GM10847 (cell line): ENCODE measurements around the gene MAST4.

Experiments used
- POLR2A ChIP-seq: IDR thresholded peaks from 2 replicates; pipeline ENCODE4 v1.6.1; 2011; ENCODE audit not compliant: insufficient read length; ENCODE audit errors: extremely low read depth

The MAST4 gene

DNA sequence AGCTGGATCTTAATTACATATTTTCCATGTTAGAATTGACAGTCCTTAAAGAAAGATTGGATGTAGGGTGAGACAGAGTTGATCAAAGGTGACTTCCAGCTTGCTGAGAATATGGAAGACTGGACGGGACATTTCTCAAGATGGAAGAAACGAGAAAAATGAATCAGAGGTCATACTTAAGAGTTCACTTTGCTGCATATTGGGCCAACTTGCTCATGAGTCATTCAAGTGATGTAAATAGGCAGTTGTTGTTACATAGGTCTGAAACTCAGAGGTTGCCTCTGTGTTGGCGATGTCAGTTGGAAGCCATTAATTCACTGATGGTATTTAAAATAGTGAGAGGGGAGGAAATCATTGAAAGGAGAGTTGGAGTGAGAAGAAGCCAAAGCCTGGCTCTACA, 467.6 kb downstream of the MAST4 start:
- no peak for TF ChIP-seq POLR2A

- TF ChIP-seq POLR2A, result no peak
Measured at GRCh38 chr5:67065237-67065636, 469.0 kb downstream of the MAST4 start.

DNA sequence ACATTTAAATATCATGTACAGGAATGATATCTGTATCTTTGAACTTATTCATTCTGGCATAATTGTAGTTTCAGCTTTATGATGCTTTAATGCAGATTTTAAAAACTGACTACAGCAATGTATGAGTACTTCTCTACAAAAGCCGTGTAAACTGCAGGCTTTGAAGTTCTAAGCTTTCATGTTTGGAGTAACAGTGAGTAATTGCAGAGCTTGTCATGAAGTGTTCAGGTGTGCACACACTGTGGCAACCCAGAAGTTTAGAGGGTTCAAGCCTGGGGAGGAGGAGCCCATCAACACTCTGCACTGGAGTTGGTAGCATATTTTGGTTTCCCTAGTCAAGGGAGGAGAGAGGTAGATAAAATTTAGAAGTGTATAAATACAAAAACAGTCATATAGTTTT, 469.5 kb downstream of the MAST4 start:
- no peak for TF ChIP-seq POLR2A

DNA sequence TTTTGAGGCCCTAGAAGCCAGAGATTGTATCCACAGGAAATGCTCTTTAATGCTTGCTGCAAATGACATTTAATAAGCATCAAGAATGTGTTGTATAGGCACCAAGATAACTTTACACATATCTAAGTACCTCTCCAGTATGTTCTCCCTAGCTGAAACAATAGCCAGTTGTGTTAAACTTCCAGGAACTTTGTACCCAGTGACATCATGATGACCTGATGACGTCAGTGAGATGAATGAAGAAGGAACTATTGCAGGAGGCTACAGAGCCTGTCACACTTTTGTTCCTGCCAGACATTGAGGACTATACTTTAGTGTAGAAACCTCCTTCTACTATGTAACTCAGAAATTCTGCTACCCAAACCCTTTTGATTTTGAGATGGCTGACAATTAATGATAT, 470.6 kb downstream of the MAST4 start:
- TF ChIP-seq POLR2A, result no peak

- no peak for TF ChIP-seq POLR2A
Measured at GRCh38 chr5:67073045-67073680, 477.0 kb downstream of the MAST4 start.

- no peak for TF ChIP-seq POLR2A
Measured at GRCh38 chr5:67077296-67077695, 481.1 kb downstream of the MAST4 start.

GRCh38 chr5:67081261-67081660, 485.1 kb downstream of the MAST4 start:
- TF ChIP-seq POLR2A, result no peak

GRCh38 chr5:67082941-67083340, 486.7 kb downstream of the MAST4 start:
- no peak for TF ChIP-seq POLR2A

GRCh38 chr5:67085616-67086015, 489.4 kb downstream of the MAST4 start:
- TF ChIP-seq POLR2A, result no peak

DNA sequence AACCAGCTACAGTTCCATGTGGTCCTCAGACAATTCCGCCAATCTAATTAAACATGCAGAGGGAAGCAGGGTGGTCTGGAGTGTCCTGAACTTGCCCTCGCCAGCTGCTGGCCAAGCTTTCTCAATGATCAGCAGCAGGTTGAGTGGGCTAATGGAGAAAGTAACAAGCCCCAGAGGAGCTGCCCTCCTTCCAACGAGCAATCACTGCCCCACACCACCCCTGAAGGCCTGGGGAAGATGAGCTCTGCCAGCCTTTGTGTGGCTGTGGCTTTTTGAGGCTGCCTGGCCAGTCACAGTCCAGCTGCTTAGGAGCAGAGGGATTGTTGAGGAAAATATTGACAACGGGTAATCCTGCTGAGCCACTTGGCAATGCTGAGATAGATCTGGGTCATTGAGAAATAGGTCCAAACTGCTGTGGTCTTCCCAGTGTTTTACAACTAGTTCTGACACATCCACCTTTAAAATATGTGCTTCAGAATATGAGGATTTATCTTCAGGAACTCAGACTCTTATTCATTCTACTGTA, 493.1 kb downstream of the MAST4 start:
- TF ChIP-seq POLR2A, result no peak

DNA sequence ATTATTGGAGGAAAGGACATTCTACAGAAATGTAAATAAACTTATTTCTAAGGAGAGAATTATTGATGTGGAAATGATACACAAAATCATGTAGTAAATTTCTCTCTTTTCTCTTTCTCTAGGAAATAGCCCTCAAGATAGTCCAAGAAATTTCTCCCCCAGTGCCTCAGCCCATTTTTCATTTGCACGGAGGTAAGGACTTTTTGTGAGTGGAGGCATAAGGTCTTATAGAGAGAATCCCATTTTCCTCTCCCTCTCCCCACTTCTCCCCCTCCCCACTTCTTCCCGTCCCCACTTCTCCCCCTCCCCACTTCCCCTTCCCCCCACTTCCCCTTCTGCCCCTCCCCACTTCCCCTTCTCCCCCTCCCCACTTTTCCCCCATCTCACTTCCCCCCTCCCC, 493.8 kb downstream of the MAST4 start:
- no peak for TF ChIP-seq POLR2A

DNA sequence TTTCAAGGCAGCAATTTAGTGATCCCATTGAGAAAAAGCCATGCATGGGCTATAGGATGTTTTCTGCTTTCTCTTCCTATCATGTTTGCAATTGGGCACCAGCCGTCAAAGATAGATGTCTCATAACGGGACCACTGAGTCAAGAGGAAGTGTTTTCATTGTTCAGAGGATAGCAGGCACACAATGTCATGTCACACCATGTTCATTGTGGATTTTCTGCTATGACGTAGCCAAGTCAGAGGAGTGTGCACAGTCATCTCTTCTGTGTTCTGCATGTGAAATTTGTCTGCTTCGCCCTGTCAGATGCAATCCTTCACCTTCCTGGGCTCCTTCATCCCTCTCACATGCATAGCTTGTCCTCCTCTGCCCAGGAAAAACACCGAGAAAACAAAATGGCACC, 494.4 kb downstream of the MAST4 start:
- no peak for TF ChIP-seq POLR2A

DNA sequence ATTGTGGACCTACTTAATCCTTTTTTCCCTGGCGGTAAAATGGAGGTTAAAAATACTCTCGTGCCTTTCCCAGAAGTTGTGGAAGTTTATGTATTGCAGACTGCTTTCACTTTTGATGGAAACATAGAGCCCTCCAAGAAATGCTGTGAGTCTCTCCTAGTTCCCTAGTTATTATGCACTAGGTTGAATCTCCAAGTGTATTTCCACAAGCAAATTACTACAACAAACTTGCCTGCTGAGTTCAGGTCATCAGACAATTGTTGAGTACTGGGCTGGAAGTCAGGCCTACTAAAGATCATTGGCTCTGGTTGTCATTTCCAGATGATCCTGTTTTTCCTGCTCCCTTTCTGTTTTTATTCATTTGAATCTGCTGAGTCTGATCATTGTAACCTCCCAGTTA, 496.3 kb downstream of the MAST4 start:
- TF ChIP-seq POLR2A, result no peak

- no peak for TF ChIP-seq POLR2A
Measured at GRCh38 chr5:67093279-67093678, 497.1 kb downstream of the MAST4 start.

DNA sequence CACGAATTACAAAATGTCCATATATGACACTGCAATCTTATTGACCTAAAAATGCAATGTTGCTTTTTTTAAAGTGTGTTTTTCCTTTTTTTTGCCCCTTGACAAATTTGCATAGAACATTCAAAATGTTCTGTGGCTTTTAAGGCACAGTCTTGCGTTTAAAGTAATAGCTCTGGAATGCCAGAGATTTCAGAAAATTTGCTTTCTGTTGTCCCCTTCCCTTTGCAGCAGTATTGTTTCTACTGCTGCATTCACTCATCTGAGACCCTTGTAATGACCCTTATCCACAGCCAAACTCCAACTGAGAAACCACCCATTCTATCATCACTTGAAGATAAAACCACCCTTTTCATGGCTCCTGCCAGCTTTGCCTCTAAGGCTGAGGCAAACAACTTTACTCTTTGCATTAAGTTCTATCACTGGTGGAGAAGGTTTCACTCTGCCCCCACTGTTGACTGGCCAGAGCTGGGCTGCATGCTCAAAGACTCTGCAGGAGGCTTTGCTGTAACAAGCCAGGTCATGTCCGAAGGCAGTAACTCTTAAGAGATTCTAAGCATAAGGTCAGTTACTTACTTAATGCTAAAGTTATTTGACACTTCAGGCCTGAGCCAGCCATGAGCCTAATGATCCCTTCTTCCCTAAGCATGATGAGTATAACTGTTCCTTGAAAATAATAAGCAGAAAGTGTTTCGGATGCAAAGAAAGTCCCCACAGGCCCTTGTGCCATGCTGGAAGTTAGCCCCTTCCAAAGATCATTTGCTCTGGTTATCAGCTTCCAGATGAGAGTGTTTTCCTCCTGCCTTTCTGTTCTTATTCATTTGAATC, 498.5 kb downstream of the MAST4 start:
- no peak for TF ChIP-seq POLR2A
